ENCODE results near the gene TXLNB.

TXLNB gene

DNA sequence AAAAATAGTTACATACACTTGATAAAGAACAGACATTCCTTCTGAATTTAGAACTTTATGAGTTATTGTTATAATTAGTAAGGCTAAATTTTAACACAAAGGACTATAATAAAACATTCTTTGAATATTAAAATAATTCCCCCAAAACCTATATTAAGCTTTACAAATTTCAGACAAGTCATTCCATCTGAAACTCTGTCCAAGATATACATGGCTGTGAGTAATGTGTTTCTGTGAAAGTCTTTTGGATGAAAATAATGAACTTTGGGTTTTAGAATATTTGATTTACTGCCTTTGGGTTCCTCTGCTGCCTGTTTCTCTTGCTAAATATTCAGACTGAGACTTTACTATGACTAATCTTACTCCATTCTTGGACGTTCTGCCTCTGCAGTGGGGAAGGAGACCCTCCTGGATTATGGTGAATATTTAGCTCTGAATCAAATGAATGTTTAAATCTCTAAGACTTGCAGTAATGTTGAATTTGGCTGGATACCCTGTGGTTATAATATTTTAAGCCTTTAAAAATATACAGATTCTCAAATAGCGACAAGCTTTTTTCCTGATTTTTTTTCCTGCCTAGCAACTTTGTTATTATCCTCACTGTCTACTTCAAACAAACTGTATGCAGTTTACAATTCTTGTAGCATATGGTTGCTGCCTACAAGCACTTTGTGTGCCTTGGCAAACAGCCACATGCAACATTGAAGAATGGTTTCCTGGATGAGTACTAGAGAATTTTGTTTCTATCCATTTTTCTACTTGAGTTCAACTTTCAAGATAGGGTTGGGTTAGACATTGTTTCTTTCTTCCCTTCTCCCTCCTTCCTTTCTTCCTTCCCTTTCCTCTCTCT is 51.4 kb downstream of the TXLNB start:
- DNase-seq (ENCODE audit: low read depth in 1 of 2, low spot score in 1 of 2) = no peak
- Histone ChIP-seq H3K27me3 (ENCODE audit: insufficient read depth, poor library complexity, severe bottlenecking) (no peaks in the 10 kb centered on the region), H3K27ac (replicated peaks) (no peak overlapping the region), H3K4me3 (replicated peaks; ENCODE audit: insufficient read depth, low read length) (no peak overlapping the region)
- TF ChIP-seq, protein P1, sequence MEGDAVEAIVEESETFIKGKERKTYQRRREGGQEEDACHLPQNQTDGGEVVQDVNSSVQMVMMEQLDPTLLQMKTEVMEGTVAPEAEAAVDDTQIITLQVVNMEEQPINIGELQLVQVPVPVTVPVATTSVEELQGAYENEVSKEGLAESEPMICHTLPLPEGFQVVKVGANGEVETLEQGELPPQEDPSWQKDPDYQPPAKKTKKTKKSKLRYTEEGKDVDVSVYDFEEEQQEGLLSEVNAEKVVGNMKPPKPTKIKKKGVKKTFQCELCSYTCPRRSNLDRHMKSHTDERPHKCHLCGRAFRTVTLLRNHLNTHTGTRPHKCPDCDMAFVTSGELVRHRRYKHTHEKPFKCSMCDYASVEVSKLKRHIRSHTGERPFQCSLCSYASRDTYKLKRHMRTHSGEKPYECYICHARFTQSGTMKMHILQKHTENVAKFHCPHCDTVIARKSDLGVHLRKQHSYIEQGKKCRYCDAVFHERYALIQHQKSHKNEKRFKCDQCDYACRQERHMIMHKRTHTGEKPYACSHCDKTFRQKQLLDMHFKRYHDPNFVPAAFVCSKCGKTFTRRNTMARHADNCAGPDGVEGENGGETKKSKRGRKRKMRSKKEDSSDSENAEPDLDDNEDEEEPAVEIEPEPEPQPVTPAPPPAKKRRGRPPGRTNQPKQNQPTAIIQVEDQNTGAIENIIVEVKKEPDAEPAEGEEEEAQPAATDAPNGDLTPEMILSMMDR (IDR thresholded peaks at IDR 0.05; ENCODE audit: insufficient read depth, low read length) = no peak

DNA sequence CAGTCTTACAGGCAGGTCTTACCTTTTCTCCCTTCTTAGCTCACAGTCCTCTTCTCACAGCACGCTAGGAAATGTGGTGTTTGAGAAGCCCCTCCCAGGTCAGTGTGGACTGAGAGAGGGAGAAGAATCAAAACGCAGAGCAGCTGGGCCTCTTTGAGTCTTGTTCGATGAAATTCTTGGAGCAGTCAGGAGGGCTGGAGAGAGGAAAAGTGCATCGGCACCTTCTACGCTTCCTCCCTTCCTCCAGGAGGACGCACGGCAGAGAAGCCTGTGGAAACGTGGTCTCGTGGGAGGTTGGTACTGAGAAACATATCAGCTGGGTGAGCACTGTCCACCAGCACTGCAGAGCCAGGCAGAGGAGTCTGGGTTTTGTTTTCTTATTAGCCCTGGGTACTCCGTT is 52.7 kb downstream of the TXLNB start:
- DNase-seq (ENCODE audit: low read depth in 1 of 2, low spot score in 1 of 2) = no peak
- no peak overlapping the region for H3K27ac ChIP-seq (replicated peaks)

DNA sequence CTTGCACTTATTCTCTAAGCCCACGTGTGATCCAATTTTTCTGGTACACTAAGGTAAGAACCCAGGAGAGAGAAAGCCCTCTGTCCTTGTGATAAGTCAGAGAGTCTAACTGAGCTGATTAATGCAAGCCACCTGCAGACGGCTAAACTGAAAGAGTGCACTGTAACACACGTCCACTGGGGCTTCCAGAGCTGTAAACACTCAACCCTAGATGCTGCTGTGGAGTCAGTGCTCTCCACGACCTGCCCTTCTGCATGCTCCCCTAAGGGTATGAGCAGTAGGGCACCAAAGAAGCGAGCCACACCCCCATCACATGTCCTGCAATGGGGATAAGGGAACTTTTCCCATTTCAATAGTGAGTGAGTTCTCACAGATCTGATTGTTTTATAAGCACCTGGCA is 55.7 kb downstream of the TXLNB start:
- no peaks in the 10 kb centered on the region for H3K27me3 ChIP-seq (ENCODE audit: insufficient read depth, poor library complexity, severe bottlenecking)
- no peak overlapping the region for H3K4me3 ChIP-seq (replicated peaks; ENCODE audit: insufficient read depth, low read length)
- H3K27ac ChIP-seq (replicated peaks) = no peak overlapping the region
- no peak for DNase-seq (ENCODE audit: low read depth in 1 of 2, low spot score in 1 of 2)
- TF ChIP-seq, protein P1 (IDR thresholded peaks at IDR 0.05; ENCODE audit: insufficient read depth, low read length) = no peak
- TF ChIP-seq SPI1 (IDR thresholded peaks at IDR 0.05; ENCODE audit: borderline replicate concordance, low read depth) = no peak
- no peak for TF ChIP-seq POLR2AphosphoS5 (IDR thresholded peaks at IDR 0.05; ENCODE audit: low read depth)
- no peak for TF ChIP-seq GABPA (IDR thresholded peaks at IDR 0.05; ENCODE audit: low read depth)
- TF ChIP-seq, protein P2, sequence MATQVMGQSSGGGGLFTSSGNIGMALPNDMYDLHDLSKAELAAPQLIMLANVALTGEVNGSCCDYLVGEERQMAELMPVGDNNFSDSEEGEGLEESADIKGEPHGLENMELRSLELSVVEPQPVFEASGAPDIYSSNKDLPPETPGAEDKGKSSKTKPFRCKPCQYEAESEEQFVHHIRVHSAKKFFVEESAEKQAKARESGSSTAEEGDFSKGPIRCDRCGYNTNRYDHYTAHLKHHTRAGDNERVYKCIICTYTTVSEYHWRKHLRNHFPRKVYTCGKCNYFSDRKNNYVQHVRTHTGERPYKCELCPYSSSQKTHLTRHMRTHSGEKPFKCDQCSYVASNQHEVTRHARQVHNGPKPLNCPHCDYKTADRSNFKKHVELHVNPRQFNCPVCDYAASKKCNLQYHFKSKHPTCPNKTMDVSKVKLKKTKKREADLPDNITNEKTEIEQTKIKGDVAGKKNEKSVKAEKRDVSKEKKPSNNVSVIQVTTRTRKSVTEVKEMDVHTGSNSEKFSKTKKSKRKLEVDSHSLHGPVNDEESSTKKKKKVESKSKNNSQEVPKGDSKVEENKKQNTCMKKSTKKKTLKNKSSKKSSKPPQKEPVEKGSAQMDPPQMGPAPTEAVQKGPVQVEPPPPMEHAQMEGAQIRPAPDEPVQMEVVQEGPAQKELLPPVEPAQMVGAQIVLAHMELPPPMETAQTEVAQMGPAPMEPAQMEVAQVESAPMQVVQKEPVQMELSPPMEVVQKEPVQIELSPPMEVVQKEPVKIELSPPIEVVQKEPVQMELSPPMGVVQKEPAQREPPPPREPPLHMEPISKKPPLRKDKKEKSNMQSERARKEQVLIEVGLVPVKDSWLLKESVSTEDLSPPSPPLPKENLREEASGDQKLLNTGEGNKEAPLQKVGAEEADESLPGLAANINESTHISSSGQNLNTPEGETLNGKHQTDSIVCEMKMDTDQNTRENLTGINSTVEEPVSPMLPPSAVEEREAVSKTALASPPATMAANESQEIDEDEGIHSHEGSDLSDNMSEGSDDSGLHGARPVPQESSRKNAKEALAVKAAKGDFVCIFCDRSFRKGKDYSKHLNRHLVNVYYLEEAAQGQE (IDR thresholded peaks at IDR 0.05; ENCODE audit: insufficient replicate concordance, low read depth) = no peak

More for the DNA sequence above, 52.7 kb downstream of the TXLNB start:
- H3K4me3 ChIP-seq (replicated peaks; ENCODE audit: insufficient read depth, low read length) = no peak overlapping the region
- no peaks in the 10 kb centered on the region for H3K27me3 ChIP-seq (ENCODE audit: insufficient read depth, poor library complexity, severe bottlenecking)
- TF ChIP-seq, protein P1 (IDR thresholded peaks at IDR 0.05; ENCODE audit: insufficient read depth, low read length) = no peak
- no peak for TF ChIP-seq SPI1 (IDR thresholded peaks at IDR 0.05; ENCODE audit: borderline replicate concordance, low read depth)
- no peak for TF ChIP-seq POLR2AphosphoS5 (IDR thresholded peaks at IDR 0.05; ENCODE audit: low read depth)
- no peak for TF ChIP-seq GABPA (IDR thresholded peaks at IDR 0.05; ENCODE audit: low read depth)
- TF ChIP-seq, protein P2 (IDR thresholded peaks at IDR 0.05; ENCODE audit: insufficient replicate concordance, low read depth) = no peak

DNA sequence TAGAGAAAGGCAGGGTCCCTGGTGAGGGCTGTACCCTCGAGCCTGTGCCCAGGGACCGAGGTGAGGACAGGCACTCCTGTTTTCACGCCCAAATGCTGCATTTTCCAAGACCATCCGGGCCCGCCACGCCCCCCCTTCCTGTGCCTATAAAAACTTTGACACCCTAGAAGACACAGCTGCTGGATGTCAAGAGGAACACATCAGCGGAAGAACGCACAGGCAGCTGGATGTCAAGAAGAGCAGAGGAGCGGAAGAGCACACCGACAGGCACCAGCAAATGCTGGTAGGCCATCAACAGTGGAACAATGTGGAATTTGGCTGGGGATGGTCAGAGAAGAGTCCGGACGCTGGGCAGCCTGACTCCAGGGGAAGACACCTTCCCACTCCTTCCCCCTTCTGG is 56.1 kb downstream of the TXLNB start:
- no peak for DNase-seq (ENCODE audit: low read depth in 1 of 2, low spot score in 1 of 2)
- Histone ChIP-seq H3K27ac (replicated peaks) (no peak overlapping the region), H3K4me3 (replicated peaks; ENCODE audit: insufficient read depth, low read length) (no peak overlapping the region), H3K27me3 (ENCODE audit: insufficient read depth, poor library complexity, severe bottlenecking) (no peaks in the 10 kb centered on the region)
- TF ChIP-seq, protein P2 (IDR thresholded peaks at IDR 0.05; ENCODE audit: insufficient replicate concordance, low read depth) = no peak
- TF ChIP-seq POLR2AphosphoS5 (IDR thresholded peaks at IDR 0.05; ENCODE audit: low read depth) = no peak
- TF ChIP-seq GABPA (IDR thresholded peaks at IDR 0.05; ENCODE audit: low read depth) = no peak
- TF ChIP-seq, protein P1 (IDR thresholded peaks at IDR 0.05; ENCODE audit: insufficient read depth, low read length) = no peak
- no peak for TF ChIP-seq SPI1 (IDR thresholded peaks at IDR 0.05; ENCODE audit: borderline replicate concordance, low read depth)
